ENCODE measurements around the gene NCOR1.

The NCOR1 gene

DNA sequence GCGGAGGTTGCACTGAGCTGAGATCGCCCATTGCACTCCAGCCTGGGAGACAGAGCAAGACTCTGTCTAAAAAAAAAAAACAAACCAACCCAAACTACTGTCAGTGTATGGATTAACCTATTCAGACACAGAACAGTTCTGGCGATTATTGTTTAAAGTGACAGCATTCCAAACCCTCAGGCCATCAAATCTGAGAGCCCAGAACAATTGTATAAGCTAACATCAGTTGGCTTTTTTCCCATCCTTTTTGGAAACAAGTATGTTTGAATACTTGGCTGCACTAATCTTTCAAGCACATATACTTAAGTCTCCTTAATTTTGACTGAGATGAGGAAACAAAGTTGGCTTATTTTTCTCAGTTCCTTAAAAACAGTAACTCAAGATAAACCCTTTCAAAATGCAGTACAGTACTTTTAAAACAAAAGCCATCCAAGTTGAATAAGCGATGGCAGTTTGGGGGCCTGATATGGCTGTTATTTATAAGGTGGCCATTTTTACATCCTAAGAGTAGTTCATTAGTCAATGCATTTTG, 217.2 kb downstream of the NCOR1 start:
- Mint-ChIP-seq H3K9me3 (no peaks in the 10 kb centered on the region), H3K27ac (ENCODE audit: low read depth) (peak overlapping the region; percentile 85), H3K4me1 (peaks cover 43% of the 10 kb centered on the region), H3K36me3 (ENCODE audit: insufficient read depth) (peaks cover 42% of the 10 kb centered on the region), H3K4me3 (peak overlapping the region; percentile 78), H3K27me3 (no peaks in the 10 kb centered on the region)
- no peak for ATAC-seq (replicated peaks; ENCODE audit: extremely low read depth, poor library complexity, severe bottlenecking)
- DNase-seq (ENCODE audit: low spot score in 2 of 2) = no peak

DNA sequence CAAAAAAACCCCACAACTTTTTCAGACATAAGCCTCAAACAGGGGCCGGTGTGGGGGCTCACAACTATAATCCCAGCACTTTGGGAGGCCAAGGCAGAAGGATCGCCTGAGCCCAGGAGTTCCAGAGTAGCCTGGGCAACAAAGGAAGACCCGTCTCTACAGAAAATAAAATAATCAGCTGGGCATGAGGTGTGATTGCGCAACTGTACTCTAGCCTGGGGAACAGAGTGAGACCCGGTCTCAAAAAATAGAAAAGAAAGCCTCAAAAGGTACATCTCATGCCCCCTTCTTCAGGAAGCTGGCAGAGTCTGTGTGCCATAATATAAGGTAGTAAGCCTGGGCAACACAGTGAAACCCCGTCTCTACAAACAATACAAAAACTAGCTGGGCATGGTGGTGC, 219.0 kb downstream of the NCOR1 start:
- Mint-ChIP-seq H3K4me3 (no peak overlapping the region), H3K27me3 (no peaks in the 10 kb centered on the region), H3K4me1 (peaks cover 34% of the 10 kb centered on the region), H3K9me3 (no peaks in the 10 kb centered on the region), H3K36me3 (ENCODE audit: insufficient read depth) (peaks cover 32% of the 10 kb centered on the region), H3K27ac (ENCODE audit: low read depth) (no peak overlapping the region)
- no peak for DNase-seq (ENCODE audit: low spot score in 2 of 2)
- no peak for ATAC-seq (replicated peaks; ENCODE audit: extremely low read depth, poor library complexity, severe bottlenecking)

DNA sequence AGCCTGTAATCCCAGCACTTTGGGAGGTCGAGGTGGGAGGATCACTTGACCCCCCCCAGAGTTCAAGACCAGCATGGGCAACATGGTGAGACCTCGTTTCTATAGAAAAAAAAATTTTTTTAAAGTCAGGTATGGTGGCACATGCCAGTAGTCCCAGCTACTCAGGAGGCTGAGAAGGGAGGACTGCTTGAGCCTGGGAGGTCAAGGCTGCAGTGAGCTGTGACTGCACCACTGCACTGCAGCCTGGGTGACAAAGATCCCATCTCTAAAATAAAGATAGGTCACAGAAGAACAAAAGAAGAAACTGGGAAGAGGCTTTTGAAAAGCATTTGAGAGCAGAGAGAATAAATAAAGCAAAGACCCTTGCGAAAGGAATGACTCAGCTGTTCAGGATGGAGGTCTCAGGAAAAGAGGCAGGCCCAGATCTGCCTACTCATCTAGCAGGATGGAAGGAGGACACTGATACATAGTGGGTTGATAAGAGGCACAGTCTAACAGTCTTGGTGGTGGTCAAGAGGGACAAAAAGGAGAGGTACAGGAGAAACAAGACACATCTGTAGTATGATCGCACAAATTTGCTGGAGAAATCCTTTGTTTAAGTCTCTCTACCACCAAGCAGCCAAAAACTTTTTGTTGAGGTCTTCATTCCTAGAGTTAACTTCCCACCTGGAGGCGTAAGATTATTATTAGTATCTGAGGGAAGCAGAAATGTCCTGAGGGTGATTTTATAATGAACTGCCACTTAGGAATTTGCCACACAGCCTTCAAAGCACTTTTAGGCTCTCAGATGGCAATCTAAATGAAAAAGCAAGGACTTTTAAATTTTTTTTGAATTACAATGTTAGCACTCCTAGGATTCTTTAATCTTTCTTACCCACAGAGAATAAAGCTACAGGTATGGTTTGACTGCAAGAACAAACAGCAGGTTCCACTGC, 233.4 kb downstream of the NCOR1 start:
- ATAC-seq (replicated peaks; ENCODE audit: extremely low read depth, poor library complexity, severe bottlenecking) (no peak), DNase-seq (ENCODE audit: low spot score in 2 of 2) (no peak)
- Mint-ChIP-seq H3K4me3 (no peak overlapping the region), H3K36me3 (ENCODE audit: insufficient read depth) (peaks cover 29% of the 10 kb centered on the region), H3K4me1 (peaks cover 5% of the 10 kb centered on the region), H3K9me3 (no peaks in the 10 kb centered on the region), H3K27ac (ENCODE audit: low read depth) (peak overlapping the region; percentile 32), H3K27me3 (no peaks in the 10 kb centered on the region)

DNA sequence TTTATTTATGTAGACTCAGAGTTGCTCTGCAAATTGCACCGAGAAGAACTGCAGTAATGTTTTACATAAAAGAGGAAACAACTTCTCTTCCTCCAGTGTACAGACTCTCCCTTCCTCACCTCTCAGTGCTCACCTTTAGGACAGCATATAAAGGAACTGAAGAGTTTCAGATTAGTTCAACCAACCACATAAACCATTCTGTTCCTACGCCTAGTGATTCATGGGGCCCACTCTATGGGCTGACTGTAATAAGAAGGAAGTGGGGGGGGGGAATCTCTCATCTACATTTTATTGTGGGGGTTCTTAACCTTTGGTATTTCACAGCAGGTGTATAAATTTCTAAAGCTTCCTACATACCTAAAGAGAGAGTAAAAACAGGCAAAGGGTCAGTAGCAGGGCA, 234.1 kb downstream of the NCOR1 start:
- peaks cover 26% of the 10 kb centered on the region for H3K36me3 Mint-ChIP-seq (ENCODE audit: insufficient read depth)
- H3K4me3 Mint-ChIP-seq = no peak overlapping the region
- ATAC-seq (replicated peaks; ENCODE audit: extremely low read depth, poor library complexity, severe bottlenecking) = no peak
- no peak for DNase-seq (ENCODE audit: low spot score in 2 of 2)
- H3K27me3 Mint-ChIP-seq = no peaks in the 10 kb centered on the region
- no peaks in the 10 kb centered on the region for H3K9me3 Mint-ChIP-seq
- H3K27ac Mint-ChIP-seq (ENCODE audit: low read depth) = peak overlapping the region; percentile 32
- H3K4me1 Mint-ChIP-seq = peaks cover 5% of the 10 kb centered on the region
